Epithelial cell of proximal tubule (primary cell): ENCODE results near the gene PLCD1. TPM values are rescaled to one million over a fixed set of nuclear protein-coding genes. Genes with fewer than 3 reads are reported as not detected.
A peak's percentile ranks its signal among the peaks of the same experiment; 100 is the strongest.
"Not testable (repeated sequence)": the region's sequence is repeated elsewhere in the genome, so short reads cannot be mapped to it uniquely, and the experiment has no call there.

Experiments
- DNase-seq: peaks from one replicate; pipeline ENCODE4 v3.0.0-alpha.2; 2011; ENCODE audit warnings: low read depth
- H3K4me3 ChIP-seq: 2 replicates; pipeline ENCODE4 v1.5.1; 2011; ENCODE audit warnings: low read depth, mild to moderate bottlenecking, low read length
- CTCF ChIP-seq: conservative IDR thresholded peaks from 2 replicates; pipeline ENCODE4 v1.5.1; 2012; ENCODE audit warnings: low read depth, mild to moderate bottlenecking, low read length
- total RNA-seq: library from RNA; depleted of rRNA; stranded (reverse); fragments of >200 nt; gene quantifications from 2 replicates; pipeline ENCODE4 v1.2.3, GENCODE V29; 2015

The PLCD1 gene
- total RNA-seq, 1 donor from 2014 or later: 11.2 TPM

- no peak for TF ChIP-seq CTCF
- H3K4me3 ChIP-seq: no peak overlapping the region
- DNase-seq: no peak
Observed at GRCh38 chr3:38043486-38043885, 14.0 kb upstream of the PLCD1 start.

GRCh38 chr3:38040401-38040800 lies 11.0 kb upstream of the PLCD1 start:
- TF ChIP-seq CTCF: no peak
- DNase-seq: no peak
- H3K4me3 ChIP-seq: no peak overlapping the region

- H3K4me3 ChIP-seq: no peak overlapping the region
- TF ChIP-seq CTCF: peak; percentile 24
- DNase-seq: no peak
Observed at GRCh38 chr3:38039899-38040261, 10.4 kb upstream of the PLCD1 start.

GRCh38 chr3:38039101-38039898 lies 9.9 kb upstream of the PLCD1 start, which contains the start of gene DLEC1:
Gene DLEC1, plus strand, starts transcription at chr3:38039208. Its CDS starts 18 bp downstream, at chr3:38039226.
- TF ChIP-seq CTCF: no peak
- no peak for DNase-seq
- peak within 1 kb of the TSS; percentile 47 for H3K4me3 ChIP-seq

GRCh38 chr3:38038447-38038911 lies 9.0 kb upstream of the PLCD1 start:
- H3K4me3 ChIP-seq: no peak overlapping the region
- TF ChIP-seq CTCF: no peak
- no peak for DNase-seq

GRCh38 chr3:38036906-38037305 lies 7.5 kb upstream of the PLCD1 start:
- no peak overlapping the region for H3K4me3 ChIP-seq
- DNase-seq: no peak
- no peak for TF ChIP-seq CTCF

GRCh38 chr3:38036286-38036685 lies 6.8 kb upstream of the PLCD1 start:
- DNase-seq: no peak
- no peak for TF ChIP-seq CTCF
- no peak overlapping the region for H3K4me3 ChIP-seq

- H3K4me3 ChIP-seq, DNase-seq: not testable (repeated sequence)
Observed at GRCh38 chr3:38034335-38034734, 4.9 kb upstream of the PLCD1 start.

- not testable (repeated sequence) for DNase-seq, H3K4me3 ChIP-seq
Observed at GRCh38 chr3:38033586-38033985, 4.1 kb upstream of the PLCD1 start.
